Stimulated activated CD8-positive, alpha-beta memory T cell treated with anti-CD3 and anti-CD28 coated beads, Interleukin-15, amount 100 ng/mL, for 1 hour (primary cell): ENCODE results near the gene CYFIP1.

Source experiments
- DNase-seq: peaks from one replicate; pipeline ENCODE4 v3.0.0-alpha.2; 2020; ENCODE audit warnings: low read depth

Gene CYFIP1

GRCh38 chr15:22890296-22890695, 89.9 kb downstream of the CYFIP1 start:
- DNase-seq, result no peak

DNA sequence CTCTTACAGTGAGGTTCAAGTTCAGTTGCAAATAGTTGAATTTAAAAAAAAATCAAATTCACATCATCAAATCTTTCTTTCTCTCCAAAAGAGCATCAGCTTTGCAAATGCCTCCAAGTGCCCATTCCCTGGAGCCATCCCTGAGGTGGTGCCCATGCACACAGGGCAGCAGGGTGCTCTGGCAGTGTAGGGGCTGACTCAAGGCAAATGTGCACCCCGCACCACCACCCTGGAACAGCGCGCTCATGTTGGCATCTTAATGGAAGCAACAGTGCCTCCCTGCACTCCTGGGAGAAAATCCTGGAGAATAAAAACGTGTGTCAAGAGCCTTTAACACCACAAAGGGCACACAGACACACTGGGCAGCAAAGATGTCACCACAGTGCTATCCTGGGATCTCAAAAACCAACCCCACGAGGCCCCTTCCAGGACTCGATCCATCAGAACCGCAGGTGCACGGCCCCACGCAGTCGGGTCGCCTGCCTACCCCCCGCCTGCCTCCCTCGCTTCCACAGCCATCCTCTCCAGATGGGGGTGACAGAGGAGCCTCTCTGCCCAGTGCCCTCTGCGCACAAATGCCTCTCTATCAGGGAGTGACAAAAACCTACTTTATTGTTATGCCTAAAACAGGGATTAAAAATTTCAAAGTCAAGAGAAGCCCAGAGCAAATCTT, 90.9 kb downstream of the CYFIP1 start:
- DNase-seq, result no peak

GRCh38 chr15:22888120-22888859, 91.9 kb downstream of the CYFIP1 start:
- no peak for DNase-seq

GRCh38 chr15:22887157-22887951, 92.8 kb downstream of the CYFIP1 start:
- no peak for DNase-seq

GRCh38 chr15:22885120-22885519, 95.0 kb downstream of the CYFIP1 start:
- no peak for DNase-seq

GRCh38 chr15:22884344-22884743, 95.8 kb downstream of the CYFIP1 start:
- no peak for DNase-seq

- DNase-seq, result no peak
Observed at GRCh38 chr15:22883196-22883595, 97.0 kb downstream of the CYFIP1 start.

DNA sequence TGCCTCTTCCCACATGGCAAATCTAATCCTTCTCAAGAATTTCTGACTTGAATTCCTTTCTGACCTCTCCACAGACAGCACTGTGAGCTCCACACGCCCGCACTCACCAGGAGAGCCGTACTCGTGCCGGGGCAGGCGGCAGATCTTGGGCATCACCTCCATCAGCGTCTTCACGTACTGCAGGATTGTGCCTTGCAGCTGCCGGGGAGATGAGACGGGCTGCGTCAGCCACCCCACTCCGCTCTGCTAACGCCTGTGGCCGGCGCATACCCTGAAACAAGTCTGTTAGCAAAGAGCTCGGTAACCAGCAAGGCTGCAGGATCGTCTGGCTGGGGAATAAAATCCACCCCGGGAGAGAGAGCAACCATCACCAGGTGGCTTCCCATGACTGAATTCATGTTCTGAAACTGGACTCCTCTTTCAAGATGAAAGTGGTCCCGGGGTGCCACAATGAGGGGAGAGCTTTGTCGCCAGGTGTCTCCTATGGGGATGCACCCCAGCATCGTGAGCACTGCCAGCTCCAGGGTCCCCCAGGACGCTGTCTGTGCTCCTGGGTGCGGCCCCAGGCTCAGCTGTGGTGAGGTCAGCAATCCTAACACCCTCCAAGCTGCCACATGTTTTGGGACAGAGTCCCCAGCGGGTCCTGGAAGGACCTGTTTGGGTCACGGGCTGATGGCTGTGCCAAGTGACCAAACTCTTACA, 98.3 kb downstream of the CYFIP1 start:
- DNase-seq, result no peak

DNA sequence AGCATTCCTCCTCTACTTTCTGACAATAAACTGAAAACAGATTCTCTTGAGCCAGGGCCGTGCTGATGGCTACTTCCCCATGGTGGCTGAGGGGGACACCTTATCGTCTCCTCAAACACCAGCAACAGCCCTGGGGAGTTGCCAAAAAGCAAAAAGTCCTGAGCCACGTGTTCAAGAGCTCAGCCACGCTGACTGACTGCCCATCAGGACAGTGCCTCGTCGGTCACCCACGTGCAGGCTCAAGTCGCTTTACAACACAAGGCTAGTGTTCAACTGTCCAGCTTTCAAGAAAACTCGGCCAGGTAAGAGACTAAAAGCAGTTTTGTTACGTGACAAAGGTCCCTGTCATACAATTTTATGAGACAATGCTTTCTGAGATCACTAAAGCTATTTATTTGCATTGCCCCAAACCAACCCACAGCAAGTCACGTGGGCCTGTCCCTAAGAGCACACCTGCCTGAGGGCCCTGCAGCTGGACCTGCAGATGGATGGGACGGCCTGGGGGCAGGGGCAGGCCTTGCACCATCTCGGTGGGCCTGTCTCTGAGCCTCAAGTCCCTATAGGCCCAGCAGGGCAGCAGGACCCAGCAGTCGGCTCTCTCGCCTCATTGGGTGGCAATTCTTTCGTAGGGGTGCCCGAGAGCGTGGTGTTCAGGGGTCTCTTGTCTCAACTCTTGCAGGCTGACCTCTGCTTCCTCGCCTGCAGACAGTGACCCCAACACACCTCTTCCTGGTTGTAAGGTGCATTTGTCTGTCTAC, 99.0 kb downstream of the CYFIP1 start:
- no peak for DNase-seq

DNA sequence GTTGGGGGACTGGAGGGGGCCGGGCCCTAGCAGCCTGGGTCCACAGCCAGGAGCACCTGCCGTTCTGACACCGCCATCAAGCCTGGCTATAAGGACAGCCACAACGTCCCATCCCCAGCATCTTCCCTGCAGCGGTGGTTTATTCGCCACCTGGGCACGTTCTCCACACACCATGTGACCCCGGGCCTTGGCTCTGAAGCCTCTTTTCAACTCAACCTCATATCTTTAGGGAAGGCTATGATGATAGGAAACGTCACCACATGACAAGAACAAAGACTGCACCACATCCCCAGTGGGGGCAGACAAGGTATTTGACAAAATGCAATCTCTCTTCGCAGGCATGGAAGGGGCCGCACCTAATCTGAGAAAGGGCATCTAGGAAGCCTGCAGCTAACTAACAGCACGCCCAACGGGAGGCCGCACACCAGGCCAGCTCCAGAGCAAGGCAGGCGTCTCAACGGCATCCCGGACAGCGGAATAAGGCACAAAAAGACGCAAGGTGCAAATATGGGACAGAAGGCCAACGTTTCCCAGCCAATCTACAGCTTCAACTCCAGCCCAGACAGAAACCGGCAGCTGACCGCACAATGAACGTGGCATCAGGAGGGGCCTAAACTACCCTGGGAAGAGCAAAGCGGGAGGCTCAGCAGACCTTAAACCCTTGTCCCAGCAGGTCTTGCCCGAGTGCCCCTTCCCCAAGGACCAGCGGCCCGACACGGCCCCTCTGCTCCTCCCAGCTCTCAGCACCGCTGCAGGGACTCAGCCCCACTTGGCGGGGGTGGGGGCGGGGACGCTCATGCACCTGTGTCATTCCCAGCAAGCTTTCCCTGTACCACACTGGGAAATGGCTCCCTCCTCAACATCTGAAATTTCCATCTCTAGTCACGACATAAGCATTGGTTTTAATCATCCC, 99.8 kb downstream of the CYFIP1 start:
- no peak for DNase-seq

DNA sequence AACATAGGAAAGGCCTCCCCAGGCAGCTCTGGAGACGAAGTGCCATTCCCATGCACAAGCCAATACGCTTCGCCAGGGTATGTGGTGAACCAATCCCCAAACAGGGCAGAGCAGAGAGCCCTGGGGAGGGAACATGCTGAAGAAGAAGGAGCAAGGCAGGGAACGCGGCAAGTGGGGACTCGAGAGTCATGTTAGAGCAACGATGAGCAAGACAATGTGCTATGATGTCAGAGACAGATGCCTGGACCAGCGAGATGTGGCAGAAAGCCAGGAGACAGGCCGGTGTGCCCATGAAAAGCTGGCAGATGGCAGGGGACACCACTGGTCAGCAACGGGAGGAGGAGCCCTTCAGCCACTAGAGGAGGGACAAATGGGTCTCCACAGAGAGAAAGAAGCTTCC, 102.1 kb downstream of the CYFIP1 start:
- no peak for DNase-seq

DNA sequence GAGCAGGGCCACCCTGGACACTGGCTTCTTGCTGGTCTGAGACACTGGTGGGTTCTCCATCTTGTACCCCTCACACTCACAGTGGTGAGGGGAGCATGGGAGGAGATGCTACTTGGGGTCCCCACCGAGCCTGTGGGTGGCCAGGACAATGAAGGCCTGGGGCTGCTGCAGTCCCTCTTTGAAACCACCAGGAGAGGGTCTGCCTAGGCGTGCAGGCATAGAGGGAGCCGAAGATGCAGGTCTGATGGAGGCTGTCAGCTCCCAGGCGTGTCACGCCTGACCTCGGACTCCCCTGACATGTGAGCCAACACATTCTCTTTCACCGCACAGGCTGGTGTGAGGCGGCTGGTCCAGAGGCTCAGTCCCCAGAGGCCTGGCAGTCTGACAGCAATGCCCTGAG, 102.6 kb downstream of the CYFIP1 start:
- DNase-seq, result no peak

DNA sequence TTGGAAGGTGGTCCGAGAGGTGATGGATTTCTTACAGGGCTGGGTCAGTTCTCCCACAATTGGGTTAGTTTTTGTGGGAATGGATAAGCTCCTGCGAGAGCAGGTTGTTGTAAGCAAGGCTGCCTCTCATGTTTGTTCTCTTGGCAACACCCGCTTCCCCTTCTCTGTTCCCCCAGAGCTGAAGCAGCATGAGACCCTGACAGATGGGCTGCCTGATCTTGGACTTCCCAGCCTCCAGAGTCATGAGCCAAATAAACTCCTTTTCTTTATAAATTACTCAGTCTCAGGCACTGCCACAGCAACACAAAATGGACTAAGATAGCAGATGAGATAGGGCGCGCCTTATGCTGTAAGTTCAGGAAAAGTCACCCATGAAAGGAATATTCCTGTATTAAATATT, 103.1 kb downstream of the CYFIP1 start:
- DNase-seq, result no peak

GRCh38 chr15:22874966-22875365, 105.2 kb downstream of the CYFIP1 start:
- DNase-seq, result no peak

GRCh38 chr15:22874256-22874655, 105.9 kb downstream of the CYFIP1 start:
- DNase-seq, result no peak

DNA sequence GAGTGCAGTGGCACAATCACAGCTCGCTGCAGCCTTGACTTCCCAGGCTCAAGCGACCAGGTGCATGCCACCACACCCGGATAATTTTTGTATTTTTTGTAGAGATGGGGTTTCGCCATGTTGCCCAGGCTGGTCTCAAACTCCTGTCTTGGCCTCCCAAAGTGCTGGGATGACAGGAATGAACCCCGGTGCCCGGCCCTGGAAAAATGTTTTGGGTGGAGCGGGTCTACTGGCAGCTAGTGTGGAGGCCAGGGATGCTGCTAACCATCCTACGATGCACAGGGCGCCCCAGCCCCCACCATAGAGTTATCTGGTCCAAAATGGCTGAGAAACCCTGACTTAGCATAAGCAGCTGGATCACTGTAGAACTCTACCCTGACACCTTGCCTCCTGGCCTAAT, 106.3 kb downstream of the CYFIP1 start:
- no peak for DNase-seq

- DNase-seq, result no peak
Observed at GRCh38 chr15:22872936-22873701, 107.0 kb downstream of the CYFIP1 start.

- DNase-seq, result no peak
Observed at GRCh38 chr15:22871481-22872086, 108.6 kb downstream of the CYFIP1 start.

DNA sequence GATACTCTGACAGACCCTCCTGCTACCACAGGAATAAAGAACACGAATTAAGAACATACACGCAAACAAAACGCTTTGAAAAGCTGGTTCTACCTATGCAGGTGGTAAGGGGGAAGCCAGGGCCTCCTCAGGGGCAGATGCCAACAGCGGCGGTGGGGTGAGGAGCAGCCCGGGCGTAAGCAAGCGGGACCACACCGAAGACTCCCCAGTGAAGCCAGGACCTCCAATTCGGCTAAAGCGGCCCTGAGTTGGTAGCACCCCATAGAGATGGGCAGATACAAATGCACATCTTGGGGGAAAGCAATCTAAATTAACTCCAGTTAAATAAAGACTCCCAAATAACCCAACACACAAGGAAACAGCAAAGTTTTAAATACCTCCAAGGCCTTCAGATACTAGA, 109.3 kb downstream of the CYFIP1 start:
- DNase-seq, result no peak
